ENCODE measurements around the gene NPTN. TPM values are rescaled to one million over a fixed set of nuclear protein-coding genes. Genes with fewer than 3 reads are reported as not detected.

The NPTN gene
- polyA plus RNA-seq, 2 of the 4 experiments (the other 2 are of a cell fraction): 150 to 201 TPM

GRCh38 chr15:73655724-73656123, 22.5 kb upstream of the NPTN start:
- DNase-seq (ENCODE audit: low read depth in 1 of 2, low spot score in 1 of 2) (no peak), ATAC-seq (no peak), FAIRE-seq (no peak)
- Histone ChIP-seq H3K4me1 (no peaks in the 10 kb centered on the region), H3K4me3 (no peak overlapping the region), H3K4me2 (no peak overlapping the region), H3K27ac (no peak overlapping the region), H3K9me3 (no peaks in the 10 kb centered on the region)
- ChIA-PET CTCF (interaction anchor here (1.2 kb wide), 1 partner anchor 44 kb away, joined by 3 read pairs; no protein-coding TSS in a partner anchor), POLR2A (no interaction called here)
- TF ChIP-seq CHD2 (IDR thresholded peaks at IDR 0.05; ENCODE audit: low read length, partially characterized antibody) (no peak), FOSB (CRISPR knock-in tag; IDR thresholded peaks at IDR 0.05) (no peak), PBX3 (IDR thresholded peaks at IDR 0.05) (no peak), EP300 (IDR thresholded peaks at IDR 0.05) (no peak), TFCP2L1 (CRISPR knock-in tag; IDR thresholded peaks at IDR 0.05) (no peak), NPAS2 (CRISPR knock-in tag; IDR thresholded peaks at IDR 0.05; ENCODE audit: borderline replicate concordance) (no peak), EHF (CRISPR knock-in tag; IDR thresholded peaks at IDR 0.05) (no peak), RARB (CRISPR knock-in tag; IDR thresholded peaks at IDR 0.05) (no peak), HOXA7 (CRISPR knock-in tag; IDR thresholded peaks at IDR 0.05) (no peak), CHD4 (IDR thresholded peaks at IDR 0.05; ENCODE audit: borderline replicate concordance) (no peak), ATOH8 (CRISPR knock-in tag; IDR thresholded peaks at IDR 0.05; ENCODE audit: low read depth) (no peak), HES2 (IDR thresholded peaks at IDR 0.05) (no peak), HEYL (CRISPR knock-in tag; IDR thresholded peaks at IDR 0.05) (no peak), ESRRA (IDR thresholded peaks at IDR 0.05; ENCODE audit: borderline replicate concordance, low read length) (no peak)
- WGBS (ENCODE audit: missing lambda C conversion rate): 72% methylated on average over 2 of the region's 2 CpGs

- H3K4me2 ChIP-seq: no peak overlapping the region
- TF ChIP-seq GATA3 (IDR thresholded peaks at IDR 0.05; ENCODE audit: borderline replicate concordance): no peak
- no peak for TF ChIP-seq MYC (IDR thresholded peaks at IDR 0.05; ENCODE audit: borderline replicate concordance, low read length)
- no peak for TF ChIP-seq CHD2 (IDR thresholded peaks at IDR 0.05; ENCODE audit: low read length, partially characterized antibody)
- TF ChIP-seq KDM5A (IDR thresholded peaks at IDR 0.05): no peak
- TF ChIP-seq HES2 (IDR thresholded peaks at IDR 0.05): no peak
- TF ChIP-seq MAFK (IDR thresholded peaks at IDR 0.05; ENCODE audit: partially characterized antibody): no peak
- TF ChIP-seq MAZ (IDR thresholded peaks at IDR 0.05; ENCODE audit: borderline replicate concordance, low read depth, low read length): no peak
- FAIRE-seq: no peak
- no peaks in the 10 kb centered on the region for H3K9me3 ChIP-seq
- H3K27ac ChIP-seq: no peak overlapping the region
- peak in 1 of 2 experiments; percentile 34 for DNase-seq (ENCODE audit: low read depth in 1 of 2, low spot score in 1 of 2)
- 18% methylated on average over 3 of the region's 3 CpGs for WGBS (ENCODE audit: missing lambda C conversion rate)
- no peak for ATAC-seq
- POLR2A ChIA-PET: no interaction called here
- CTCF ChIA-PET: interaction anchor here (0.8 to 3.9 kb wide), 2 partner anchors 45 to 255 kb away, joined by 5 to 12 read pairs; no protein-coding TSS in a partner anchor
- no peak overlapping the region for H3K4me3 ChIP-seq
- H3K4me1 ChIP-seq: no peaks in the 10 kb centered on the region
Observed at GRCh38 chr15:73654659-73655058, 21.5 kb upstream of the NPTN start.

GRCh38 chr15:73650416-73651126, 17.4 kb upstream of the NPTN start:
- Histone ChIP-seq H3K4me2 (no peak overlapping the region), H3K4me3 (no peak overlapping the region), H3K27ac (no peak overlapping the region), H3K9me3 (no peaks in the 10 kb centered on the region), H3K4me1 (peaks cover 2% of the 10 kb centered on the region; the same call in 1 of the 3 replicates)
- 21% methylated on average over 3 of the region's 3 CpGs for WGBS (ENCODE audit: missing lambda C conversion rate)
- ATAC-seq: 0 out of 6 replicates have a peak, but pooled peaks of 1 of the 2 experiments have one; percentile 24
- no peak for TF ChIP-seq CHD4 (IDR thresholded peaks at IDR 0.05; ENCODE audit: borderline replicate concordance)
- ChIA-PET CTCF (interaction anchor here (0.6 to 3.9 kb wide), 5 partner anchors 14 to 799 kb away, joined by 3 to 26 read pairs (median 4); no protein-coding TSS in a partner anchor), POLR2A (no interaction called here)
- no peak for FAIRE-seq
- no peak for DNase-seq (ENCODE audit: low read depth in 1 of 2, low spot score in 1 of 2)

Measured in A549 (cell line).